ENCODE measurements around the gene VGLL4.
"Not testable (repeated sequence)": the region's sequence is repeated elsewhere in the genome, so short reads cannot be mapped to it uniquely, and the experiment has no call there.

The VGLL4 gene

DNA sequence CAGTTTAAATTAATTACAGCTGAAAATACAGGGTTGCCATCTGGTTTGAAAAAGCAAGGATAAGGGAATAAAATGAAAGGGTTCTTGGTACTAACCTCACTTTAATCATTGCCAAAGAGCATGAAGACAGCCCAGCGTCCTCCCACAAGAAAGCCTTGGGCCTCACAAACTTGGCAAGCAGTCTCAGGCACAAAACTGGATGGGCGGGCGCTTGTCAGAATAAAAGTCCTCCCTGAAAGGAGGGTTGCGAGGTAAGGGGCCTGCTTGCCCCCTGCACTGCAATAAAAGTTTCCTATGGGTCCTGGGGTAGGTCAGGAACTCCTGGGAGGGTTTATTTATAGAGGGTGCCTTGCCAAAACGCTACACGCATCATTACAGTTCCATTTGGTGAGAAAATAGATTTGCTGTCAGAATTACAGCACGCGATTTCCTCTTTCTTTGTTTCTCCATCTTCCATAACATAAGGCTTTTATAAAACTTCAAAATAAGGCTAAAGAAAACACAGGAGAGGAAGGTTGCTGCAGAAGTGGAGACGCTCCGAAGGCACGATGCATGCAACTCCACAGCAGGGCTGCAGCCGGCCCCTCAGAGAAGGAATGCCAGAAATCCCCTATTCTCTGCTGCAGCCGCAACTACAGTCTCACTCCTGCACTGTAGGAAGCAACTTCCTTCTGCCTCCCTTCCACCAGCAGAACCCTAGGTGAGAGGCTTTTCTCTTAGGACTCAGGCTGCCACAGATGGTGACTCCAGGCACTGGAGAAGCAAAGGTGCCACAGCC lies 61.3 kb downstream of the VGLL4 start:
- DNase-seq = no peak

DNA sequence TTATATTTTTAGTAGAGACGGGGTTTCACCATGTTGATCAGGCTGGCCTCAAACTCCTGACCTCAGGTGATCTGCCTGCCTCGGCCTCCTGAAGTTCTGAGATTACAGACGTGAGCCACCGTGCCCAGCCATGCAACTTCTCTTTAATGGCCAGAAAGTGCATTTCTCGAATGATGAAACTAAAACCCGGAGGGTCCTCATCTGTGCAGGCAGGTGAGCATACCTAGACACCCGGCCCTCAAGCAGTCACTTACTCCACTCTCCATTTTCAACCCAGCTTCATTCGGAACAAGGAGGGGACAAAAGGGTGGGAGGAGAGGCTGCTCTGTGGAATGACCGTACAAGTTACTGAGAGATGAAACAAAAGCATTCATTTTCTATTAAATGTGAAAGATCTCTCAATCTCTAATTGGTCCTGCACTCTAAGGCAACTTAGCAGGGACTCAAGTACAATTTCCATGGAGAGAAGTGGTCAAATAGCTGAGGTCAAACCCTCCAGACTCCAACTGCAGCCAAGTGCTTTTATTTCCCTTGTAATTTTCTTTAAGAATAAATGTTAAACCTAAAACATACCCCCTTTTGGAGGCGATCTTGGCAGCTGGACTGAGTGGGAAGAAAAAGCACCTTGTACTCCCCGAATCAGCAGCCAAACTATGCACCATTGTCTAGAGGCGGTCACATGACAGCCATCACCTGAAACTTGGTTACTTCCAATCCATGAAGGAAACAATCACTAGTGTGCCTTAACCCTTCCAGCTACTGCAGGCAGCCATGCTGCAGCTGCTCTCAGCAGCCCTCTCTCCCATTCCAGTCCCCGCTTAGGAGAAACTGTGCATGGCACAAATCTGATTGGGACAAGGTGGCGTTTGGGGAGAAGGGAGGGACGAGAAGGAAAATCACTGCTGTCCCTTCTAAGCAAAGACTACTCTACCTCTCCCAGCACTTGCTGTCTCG lies 62.2 kb downstream of the VGLL4 start:
- no peak for DNase-seq

DNA sequence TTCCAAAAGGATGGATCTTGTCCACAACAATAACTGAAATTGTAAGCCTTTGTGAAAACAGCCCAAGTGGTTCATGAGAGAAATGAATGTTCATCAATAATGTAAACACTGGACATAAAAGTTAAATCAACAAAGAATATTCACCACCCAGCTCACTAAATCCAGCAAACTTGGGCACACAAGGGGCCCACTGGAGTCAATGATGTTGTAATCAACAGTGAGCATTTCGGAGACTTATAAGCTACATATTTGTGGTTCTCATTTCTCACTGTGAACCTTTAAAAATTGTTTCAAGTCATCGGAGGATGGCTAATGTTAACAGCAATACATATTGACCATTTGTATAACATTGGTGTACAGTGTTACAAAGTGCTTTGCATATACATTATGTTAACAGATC lies 63.1 kb downstream of the VGLL4 start:
- DNase-seq = no peak

DNA sequence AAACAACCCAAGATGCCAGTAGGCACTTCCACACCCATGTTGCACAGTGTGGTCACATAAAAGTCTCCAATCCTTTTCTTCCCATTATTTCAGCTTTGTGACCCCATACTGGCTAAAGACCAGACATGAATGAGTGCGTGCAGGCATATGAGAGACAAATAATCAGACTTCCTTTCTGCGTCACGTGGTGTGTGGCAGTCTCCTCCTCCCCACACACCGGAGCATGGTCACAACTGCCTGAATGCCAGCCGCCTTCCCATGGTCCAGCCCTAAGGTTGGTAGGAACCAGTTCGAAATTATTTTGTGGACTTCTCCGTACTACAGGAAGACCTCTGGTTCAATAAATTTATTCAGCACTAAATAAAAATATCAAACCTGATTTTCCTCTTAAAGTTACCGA lies 65.5 kb downstream of the VGLL4 start:
- no peak for DNase-seq

DNA sequence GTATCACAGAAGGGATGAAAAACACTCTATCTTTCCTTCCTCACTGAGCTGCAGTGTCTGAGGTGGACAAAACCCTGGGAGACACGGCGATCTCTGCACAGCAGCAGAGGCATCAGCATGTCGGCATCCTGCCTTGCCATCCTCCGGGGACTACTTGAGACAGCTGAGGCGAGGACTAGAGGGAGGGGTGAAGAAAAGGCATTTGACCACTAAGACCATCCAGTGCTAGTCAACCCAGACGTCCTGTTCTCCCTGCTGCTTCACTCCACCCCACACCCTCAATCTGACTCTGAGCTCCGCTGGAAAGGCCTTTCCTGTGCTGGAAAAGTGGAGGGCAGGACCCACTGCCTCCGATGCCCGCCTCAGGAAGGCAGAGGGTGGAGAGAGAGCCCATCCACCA lies 67.3 kb downstream of the VGLL4 start:
- no peak for DNase-seq

DNA sequence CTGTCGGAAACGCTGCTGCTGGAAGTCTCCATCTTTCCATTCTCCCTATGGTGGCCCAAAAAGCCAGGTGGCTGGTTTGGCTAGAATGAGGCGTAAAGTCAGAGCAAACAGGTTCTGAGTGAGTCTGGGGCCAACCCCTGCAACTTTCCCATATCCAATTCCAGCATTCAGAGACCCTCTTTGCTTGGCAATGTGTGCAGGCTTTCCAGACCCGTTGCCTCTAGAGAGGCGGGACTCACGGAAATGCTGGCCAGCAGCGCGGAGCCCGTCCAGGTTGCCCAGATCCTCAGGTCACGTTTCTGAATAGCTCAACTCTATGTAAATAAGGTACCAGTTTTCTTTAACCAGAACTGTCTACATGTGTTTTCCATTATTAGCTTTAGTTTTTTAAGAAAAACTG lies 68.0 kb downstream of the VGLL4 start:
- no peak for DNase-seq

DNA sequence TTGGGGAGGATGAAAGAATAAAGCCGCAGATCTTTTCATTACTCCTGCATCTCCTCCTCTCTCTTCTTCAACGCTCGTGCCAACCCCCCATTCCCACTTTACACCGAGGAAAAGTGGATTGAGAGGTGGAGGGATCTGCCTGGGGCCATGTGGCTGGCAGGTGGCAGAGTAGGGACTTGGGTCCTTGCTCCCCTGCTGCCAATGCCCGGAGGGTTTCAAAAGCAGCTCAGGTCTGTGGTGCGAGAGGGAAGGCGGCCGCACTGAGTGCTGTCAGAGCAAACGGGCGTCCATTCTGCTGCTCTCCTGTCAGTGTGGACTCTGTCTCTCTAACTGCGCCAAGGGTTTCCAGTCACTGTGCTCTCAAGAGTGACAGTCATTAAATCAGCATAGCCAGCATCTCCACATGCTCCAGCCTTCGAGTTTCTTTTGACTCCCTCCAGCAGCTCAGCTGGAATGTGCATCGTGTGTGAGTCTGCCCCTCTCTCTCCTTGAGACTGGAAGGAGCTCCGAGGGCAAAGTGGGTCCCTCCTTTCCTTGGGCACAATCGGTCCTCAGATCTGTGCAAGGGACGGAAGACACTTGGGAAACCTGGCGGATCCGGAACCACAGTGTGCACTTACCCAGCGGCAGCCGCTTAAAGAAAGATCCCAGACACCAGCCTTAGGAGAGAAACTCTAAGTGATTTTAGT lies 68.6 kb downstream of the VGLL4 start:
- no peak for DNase-seq

DNA sequence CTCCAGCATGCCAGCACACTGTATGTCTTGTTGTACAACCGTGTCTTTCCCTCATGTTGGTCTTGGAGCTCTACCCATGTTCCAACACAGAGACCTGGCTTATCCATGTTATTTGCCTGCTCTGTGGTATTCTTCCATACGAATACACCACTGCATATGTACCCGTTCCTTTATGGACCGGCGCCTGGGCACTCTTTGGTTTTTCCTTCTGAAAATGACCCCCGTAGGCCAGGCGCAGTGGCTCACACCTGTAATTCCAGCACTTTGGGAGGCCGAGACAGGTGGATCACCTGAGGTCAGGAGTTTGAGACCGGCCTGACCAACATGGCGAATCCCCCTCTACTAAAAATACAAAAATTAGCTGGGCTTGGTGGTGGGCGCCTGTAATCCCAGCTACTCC lies 71.1 kb downstream of the VGLL4 start:
- not testable (repeated sequence) for DNase-seq

DNA sequence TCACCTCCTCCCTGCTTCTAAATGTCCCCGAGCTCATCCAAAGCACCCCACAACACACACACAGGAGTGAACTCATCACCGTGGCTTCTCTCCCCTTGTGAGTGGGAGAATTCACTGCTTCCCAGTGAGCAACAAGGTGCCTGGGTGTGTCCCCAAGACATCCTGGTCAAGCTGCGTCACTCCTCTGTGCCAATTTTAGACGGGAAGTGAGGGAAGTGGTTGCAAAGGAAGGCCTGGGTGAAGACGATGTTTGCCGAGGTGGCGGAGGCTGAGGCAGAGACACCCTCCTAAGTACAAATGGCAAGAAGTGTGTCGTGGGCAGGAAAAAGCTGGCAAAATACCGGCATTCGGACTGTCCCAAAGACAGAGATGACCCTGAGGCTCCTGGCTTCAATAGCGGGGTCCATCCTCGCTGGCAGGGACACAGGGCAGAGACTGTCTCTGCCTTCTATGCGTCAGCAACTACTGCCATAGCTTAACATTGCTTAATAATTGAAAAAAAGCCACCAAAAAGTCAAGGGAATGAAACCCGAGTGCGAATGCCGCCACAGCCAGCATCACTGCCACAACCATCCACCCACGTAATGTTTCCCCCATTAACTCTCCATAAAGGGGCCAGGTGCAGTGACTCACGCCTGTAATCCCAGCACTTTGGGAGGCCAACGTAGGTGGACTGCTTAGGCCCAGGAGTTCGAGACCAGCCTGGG lies 72.8 kb downstream of the VGLL4 start:
- DNase-seq = no peak

DNA sequence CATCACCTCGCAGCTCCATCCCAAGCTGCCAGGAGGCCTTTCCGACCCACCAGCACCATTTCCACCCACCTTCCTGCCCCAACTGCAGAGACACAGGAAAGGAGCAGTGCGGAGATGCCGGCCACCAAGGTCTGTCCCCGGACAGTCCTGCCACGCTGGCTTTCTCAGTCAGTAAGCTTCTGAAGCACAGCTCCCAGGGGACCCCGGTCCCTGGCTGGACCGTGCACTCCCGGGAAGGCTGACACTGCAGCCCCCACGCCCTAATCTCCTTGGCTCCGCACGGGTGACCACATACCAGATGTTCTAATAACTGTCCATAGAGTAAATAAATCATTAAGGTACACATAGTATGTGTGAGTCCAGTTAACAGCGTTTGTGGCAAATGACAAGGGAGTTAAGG lies 73.5 kb downstream of the VGLL4 start:
- no peak for DNase-seq

DNA sequence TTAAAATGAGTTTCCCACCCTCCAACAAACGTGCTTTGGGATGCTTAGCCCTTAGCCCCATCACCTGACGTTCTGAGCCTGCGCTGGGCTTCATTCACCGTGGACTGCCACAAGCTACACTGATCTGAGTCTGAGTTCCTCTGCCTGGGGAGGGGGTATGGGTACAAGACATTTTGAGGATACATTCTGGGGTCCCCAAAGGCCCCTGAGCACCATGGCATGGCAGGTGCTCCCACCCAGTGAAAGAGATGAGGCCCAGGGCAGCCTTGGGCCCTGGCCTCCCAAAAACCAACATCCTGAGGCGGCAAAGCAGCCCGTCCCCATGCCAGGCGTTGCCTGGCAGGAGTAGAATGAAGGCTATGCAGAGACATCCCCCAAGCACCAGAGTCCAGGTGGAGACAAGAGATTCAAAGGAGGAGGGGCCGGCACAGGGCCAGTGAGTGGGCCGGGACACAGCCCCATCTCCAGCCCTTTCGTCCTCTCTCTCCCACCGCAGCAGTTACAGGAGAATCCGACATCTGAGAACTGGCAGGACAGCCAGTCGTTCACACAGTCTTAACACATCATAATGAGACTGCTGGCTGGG lies 74.5 kb downstream of the VGLL4 start:
- no peak for DNase-seq

DNA sequence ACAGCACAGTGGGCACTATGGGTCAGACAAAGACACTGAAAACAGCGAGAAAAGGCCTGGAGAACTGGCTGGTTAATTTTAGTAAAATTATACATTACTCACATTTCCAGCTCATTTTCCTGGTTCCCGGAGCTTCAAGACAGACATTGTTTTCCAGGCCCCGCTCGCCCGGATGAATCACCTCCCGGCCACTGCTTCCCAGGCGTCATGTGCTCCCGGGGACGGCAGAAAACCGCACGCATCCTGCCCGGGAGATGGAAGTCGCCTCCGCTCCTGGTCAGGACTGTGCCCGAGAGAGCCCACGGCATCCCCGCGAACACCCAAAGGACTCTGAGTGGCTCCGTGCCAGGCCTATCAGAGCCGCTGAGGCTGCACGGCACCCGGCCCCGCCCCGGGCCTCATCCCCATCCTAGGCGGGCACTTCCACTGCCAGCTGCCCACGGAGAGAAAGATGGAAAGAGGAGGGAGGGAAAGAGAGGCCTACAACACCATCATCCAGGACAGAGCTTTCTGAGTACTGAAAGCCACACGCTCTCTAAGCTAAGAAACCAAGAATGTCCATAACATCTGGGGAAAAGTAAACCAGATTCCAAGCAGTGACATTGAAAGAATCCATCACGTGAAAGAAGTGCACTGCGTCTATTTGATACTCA lies 75.1 kb downstream of the VGLL4 start:
- no peak for DNase-seq

DNA sequence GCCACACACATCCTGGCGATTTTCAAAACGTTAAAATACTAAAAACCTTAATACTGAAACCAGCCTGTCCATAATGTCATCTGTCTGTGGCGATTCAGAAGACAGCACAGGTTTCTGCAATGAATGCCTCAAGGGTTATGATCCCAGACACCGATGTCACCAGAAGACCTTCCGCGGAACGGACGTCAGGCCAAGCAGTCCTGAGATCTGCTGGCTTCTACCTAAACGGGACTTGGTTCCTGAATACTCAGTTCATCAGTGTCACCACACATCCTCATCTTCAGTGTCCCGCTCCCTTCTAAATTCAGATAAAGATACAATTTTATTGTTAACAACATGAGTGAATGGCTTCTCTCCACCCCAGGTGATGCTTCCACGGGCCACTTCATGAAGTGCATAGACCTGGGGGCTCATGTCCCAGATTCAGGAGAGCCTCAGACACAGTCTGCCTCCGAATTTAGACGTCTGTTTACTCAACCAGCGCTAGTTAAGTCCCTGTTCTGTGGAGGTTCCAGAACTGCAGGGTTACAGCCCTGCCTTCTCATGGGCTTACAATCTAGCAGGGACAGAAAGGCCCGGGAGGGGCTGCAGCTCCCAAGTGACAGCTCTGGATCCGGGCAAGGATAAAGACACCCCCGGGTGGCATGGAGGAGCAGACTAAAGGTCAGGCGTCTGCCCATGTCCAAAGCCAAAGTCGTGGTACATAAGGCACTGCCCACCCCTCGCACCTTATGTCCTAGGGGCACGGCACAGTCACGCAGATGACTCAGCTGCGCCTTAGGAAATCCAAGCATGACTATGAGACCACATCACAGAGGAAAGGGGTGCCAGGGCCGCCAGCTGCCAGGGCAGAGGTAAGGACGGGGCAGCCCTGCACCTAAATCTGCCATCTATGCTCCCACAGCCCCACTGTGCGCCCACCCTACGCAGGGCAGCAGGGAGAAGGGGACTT lies 75.9 kb downstream of the VGLL4 start:
- DNase-seq = no peak

DNA sequence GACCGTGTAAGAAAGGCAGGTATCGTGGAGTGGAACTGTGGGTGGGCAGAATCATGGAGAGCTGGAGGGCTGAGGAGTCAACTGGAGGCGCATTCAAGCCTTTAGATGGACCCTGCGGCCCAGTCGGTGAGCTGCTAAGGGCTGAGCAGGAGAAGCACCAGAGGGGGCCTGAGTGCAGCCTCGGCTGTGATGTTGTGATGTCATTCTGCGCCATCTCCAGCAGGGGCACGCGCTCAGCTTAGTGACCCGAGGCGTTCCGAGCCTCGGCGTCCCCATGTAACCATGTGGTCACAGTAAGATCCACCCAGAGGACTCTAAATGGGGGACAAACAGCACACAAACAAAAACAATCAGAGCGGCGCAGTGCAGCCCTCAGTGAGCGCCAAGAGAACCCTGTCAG lies 76.8 kb downstream of the VGLL4 start:
- no peak for DNase-seq

DNA sequence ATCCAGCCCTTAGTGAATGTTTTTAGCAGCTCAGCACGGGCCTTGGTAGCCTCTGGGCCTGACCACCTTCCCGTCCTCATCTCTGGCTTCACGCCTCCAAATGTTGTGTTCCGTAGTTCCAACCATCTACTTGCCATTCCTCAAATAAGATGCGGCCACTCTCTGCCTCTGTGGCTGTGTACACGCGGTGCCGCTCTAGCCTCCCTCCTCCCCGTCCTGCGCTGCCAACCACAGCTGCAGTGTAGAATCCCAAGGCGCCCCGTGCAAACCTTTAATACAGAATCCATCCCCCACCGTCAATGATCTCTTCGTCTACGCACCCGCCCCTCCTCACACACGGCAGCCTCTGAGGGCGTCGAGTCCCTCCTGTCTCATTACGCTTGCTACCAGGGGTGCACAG lies 77.2 kb downstream of the VGLL4 start:
- DNase-seq = no peak

DNA sequence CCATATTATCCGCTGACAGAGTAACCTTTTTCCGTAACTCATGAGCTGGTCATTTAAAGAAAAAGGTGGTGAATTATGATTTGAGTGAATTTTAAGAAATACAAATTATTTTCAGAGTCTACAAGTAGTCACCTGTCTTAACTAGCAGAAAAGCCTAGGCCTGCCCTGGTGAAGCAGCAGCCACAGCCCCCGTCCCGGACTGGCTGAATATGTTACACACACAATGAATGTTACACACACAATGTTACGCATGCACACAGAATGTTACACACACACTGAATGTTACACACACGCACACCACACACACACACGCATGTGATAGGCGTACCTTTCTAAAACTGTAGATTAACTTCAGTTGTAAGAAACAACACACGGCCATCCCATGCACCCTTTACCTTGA lies 77.8 kb downstream of the VGLL4 start:
- DNase-seq = no peak

DNA sequence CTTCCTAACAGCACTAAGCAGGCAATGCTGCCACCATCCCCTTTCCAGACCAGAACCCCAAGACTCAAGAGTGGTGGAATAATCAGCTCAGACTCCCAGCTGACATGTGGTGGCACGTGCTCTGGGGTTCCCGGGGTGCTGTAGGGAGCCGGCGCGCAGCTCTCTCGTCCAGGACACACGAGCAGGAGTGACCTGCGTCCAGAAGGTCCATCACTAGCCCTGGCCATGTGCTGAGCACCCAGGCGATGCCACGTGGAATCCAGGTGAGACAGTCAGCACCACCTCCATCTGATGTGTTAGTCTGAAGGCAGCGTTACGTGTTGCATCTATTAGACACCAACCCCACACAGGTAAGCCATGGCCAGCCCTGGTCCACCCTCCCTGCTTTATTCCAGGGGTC lies 78.2 kb downstream of the VGLL4 start:
- no peak for DNase-seq

DNA sequence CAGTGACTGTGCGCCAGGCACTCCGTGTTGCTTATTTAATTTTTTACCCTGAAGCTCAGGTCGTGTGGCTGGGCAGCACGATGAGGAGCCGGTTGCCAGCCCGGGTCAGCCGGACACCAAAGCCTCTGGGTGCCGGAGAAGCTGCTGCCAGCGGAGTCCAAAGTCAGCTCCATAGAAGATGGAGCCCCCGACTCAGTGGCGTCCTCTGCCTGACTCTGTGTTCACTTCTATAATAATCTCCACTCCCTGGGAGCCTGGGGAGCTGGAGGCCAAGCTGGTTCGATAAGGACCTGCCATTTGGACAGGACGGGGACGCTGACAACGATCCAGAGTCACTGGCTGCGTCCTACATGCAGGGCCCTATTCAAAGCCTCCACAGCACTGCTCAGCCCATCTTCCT lies 78.6 kb downstream of the VGLL4 start:
- no peak for DNase-seq

DNA sequence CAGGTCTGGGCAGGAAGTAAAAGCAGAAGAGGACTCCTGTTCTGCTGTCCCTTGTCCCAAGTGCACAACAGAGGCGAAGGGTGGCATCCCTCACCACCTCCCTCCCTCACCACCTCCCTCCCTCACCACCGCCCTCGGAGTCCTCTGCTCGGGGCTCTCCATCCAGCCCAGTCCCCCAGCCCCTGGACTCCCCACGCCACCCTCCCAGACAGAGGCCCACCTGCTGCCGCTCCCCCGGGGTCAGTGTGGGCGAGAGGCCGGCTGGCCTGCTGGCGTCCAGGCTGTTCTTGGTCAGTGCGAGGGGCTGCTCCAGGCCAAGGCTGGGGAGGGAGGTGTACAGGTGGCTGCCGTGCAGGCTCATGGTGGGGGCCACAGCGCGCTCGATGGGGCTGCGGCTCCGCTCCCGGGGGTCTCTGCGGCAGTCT lies 79.1 kb downstream of the VGLL4 start:
- no peak for DNase-seq

DNA sequence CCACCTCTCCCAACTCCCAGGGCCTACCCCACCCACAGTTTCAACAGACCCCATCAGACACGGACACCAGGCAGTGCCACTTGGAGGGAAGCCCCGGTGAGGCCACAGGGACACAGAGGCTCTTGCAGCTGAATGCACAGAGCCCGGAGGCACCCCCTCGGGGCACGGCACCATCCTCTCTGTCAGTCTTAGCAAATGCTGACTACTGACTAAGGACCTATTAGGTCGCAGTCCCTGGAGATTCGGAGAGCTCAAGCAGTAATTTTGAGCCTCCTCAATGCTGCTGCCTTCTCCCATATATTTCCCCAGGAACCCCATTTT lies 79.9 kb downstream of the VGLL4 start:
- DNase-seq = no peak

All from NCI-H1694 treated with DMSO at 0.1 percent for 48 hours (cell line).